Stimulated activated CD4-positive, alpha-beta T cell treated with anti-CD3 and anti-CD28 coated beads, Interleukin-15, amount 100 ng/mL, for 24 hours (primary cell): Measurements from ENCODE around the gene BMX.

ENCODE experiments used
- DNase-seq: peaks from one replicate; pipeline ENCODE4 v3.0.0-alpha.2; 2020

Gene BMX

DNA sequence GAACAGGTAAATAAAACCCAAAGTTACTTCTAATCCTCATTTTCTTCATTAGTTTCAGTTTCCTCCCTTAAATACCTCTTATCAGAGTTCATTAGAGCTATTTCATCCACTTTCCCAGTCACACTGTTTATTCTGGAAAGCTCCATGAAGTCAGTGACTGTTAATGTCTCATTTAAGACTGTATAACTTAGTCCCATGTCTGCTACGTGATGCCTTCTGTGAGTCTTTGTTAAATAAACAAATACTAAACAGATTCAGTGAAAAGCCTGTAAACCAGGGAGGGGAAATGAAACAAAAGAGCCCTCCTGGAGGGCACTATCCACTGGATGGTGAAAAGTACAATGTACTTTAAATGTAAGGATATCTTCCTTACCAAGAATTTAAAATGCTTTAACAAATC lies 75.4 kb downstream of the BMX start:
- no peak for DNase-seq

DNA sequence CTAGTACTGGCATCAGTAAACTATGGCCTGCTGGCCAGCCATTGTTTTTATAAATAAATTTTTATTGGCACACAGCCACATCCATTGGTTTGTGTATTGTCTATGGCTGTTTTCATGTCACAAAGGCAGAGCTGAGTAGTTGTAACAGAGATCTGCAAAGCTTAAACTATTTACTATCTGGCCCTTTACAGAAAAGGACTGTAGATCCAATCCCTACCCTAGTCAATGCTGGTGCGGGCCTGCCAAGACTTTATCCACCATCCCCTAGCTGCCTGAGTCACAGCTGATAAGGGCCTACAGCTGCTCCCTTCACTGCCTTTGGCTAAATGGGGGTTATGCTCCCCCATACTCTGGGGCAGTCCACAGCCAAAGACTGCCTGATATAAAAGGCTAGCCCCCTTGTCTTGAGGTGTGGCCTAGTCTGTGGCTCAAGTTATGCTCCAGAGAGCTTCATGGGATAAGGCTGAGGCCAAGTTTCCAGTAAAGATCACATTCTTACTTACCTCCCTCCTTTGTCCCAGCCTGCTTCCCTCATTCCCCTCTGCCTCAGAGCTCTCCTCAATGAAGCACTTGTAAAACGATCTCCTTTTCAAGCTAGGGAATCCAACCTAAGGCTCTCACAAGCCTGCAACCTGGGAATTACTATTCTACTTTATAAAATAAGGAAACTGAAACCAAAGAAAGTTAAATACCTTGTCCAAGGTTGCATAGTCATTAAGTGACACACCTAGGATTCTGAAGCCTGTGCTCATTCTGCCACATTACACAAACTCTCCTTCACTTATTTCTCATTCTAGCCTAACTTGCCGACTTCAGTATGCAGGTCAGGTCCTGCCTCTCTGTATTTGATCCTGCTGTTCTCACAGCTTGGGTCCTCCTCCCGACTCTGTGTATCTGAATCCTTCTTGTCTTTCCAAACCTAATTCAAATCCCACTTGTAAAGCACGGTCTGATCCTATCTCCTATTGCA lies 79.5 kb downstream of the BMX start:
- no peak for DNase-seq

DNA sequence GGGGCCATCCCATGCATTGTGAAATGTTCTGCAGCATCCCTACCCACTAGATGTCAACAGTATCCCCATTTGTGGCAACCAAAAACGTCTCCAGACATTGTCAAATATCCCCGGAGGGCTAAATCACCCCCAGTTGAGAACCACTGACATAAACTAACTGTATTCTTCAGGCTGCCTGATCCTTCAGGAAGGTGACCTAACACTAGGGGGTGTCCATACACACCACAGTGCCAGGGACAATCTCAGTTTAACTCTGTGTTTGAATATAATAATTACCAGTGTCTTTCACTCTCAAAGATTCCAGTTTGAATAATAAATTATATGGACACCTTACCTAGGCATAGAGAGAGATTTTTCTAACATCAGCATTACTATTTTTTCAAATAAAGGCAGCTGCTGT lies 93.8 kb downstream of the BMX start:
- DNase-seq: no peak

DNA sequence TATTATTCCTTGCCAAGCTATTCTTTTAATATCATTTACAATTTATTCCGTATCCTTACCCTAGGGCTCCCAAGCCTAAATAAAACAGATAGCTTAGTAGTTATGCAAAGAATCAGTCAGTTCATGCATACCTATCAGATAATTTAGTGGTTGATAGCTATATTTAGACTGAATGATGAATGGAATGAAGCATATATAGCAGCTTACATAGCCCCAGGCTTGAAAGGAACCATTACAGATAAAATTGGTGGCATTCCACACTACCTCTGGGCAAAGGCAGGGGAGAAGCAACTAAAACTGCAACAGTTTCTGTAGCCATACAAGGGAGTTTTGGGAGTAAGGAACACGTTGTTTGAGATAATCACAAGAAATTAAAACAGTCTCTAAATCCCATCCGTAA lies 97.4 kb downstream of the BMX start:
- no peak for DNase-seq

DNA sequence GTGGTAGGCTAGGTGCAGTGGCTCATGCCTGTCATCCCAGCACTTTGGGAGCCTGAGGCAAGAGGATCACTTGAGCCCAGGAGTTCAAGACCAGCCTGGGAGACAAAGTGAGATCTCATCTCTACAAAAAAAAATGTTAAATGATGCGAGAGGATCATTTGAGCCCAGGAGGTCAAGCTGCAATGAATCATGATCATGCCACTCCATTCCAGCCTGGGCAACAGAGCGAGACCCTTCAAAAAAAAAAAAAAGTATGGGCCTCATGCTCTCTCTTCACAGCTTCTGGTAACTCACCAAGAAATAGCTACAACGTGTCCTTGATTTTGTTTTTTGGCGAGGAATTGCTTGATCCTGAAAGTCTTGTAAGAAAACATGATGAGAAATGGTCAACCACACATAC lies 98.9 kb downstream of the BMX start:
- DNase-seq: no peak

DNA sequence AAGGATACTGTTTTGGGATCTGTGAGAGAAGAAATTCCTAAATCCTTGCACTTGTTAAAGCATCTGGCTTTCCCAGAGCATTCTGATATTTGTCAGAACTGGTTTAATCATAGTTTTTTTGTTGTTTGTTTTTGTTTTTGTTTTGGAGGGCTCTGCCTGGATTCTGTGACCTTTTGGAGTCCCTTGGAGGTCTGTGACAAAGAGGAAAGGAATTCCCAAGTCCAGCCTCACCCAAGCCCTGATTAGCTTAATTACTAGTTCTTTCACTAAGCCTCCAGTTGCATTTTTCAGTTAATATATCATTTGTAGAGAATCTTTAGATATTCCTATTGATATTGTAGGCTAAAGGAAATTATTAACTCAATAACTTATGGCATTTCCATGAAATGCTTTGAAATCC lies 99.4 kb downstream of the BMX start:
- no peak for DNase-seq

DNA sequence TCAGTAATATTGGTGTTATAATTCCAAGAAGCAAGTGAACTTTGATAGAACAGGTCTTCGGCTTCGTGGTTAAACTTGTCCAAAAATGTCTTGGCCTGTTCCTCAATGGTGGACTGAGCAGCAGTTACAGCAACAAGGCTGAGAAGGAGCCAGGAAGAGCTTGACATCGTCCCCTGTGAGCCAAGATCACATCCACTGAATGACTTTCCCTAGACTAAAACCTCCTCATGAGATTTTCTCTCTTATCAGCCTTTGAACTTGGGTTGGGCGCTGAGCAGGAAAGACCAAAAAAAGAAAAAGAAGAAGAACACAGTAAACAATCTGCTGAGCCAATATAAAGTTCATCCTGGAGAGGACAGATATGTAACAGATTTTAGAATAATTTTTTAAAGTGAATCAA lies 100.1 kb downstream of the BMX start, which contains the start of gene ACE2:
ACE2 (minus strand) TSS at position 216 of the 400 bp plus-strand sequence; CDS start at position 167, 49 bp downstream.
- DNase-seq: no peak

DNA sequence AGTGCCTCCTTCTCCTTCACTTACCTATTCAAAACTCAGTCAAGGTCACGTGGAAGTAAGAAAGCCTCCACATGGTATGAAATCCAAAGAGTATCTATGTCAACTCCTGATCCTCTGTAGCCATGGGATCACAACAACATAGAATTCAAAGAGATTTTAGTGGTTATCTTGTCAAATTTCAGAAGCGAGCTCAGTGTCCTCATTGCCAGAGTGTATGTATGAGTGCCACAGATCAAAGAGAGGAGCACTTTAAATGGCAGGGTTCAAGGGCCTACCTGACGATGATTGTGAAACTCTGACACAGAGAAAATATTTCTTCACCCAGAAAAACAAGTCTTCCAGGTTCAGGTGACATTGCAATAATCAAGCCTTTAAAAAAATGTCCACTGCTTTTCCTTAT lies 101.3 kb downstream of the BMX start:
- no peak for DNase-seq

DNA sequence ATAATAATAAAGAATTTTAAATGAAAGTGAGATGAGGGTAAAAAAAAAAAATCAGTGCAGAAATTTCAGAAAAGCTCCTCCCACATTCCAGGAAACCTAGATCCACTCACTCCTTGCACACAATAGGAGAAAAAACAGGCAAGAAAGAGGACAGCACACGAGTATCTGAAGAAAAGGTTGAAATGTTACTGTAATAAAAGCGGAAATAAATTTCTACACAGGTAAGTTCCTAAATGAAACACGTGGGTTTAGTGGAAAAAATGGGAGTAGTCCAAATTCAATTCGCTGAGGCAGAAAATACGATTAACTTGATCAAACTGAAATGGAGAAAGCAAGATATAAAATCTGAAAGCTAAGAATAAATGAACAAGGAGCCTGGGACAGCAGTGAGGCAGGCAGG lies 102.2 kb downstream of the BMX start:
- DNase-seq: no peak

DNA sequence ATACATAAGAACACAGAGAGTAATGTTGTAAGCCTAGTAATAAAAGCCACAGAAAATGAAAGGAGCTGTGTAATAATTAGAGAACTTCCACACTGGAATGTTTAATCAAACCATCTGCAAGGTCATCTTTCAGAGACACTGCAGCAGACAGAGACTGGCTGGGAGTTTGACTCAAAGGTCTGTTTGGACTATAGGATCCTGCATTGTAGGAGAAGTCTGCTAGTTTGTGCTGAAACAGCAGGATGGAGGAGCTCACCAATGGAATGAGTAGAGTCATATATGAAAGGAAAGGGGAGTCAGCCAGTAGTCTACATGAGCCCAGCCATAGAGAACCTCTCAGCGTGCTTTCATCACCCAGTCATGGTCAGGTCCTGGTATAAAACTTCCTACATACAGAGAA lies 104.6 kb downstream of the BMX start:
- no peak for DNase-seq
